COLO829 (cell line): ENCODE measurements around the gene UXS1.

Experiments
- DNase-seq: peaks from one replicate; pipeline ENCODE4 v3.0.0; 2012; ENCODE audit warnings: low spot score

UXS1 gene

DNA sequence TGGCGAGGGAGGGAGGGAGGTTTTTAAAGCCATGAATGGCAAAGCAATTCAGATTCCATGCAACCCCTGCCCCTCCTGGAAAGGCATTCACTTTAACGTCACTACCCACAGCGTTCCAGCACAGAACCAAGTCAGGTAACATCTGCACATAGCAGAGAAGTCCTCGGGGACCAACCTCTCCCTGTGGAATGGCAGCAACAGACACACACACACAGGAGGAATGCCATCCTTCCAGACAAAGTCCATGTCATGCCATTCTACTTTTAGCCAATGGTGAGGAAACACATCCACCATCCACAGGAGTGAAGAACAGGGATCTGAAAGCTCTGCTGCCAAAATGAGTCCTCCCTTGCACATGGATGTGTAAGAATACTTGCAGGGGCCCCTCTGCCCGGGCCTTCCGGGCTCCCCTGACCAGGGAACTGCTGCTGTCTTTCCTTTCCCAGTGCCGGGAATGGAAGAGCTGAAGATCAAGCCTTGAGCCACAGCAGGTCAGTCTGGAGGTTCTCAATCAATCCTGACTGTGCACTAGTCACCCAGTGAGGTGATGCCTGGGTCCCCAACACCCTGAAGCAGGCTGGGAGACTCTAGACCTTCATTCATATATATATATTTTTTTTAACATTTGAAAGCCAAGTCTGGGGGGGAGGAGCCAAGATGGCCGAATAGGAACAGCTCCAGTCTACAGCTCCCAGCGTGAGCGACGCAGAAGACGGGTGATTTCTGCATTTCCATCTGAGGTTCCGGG, 63.7 kb downstream of the UXS1 start:
- no peak for DNase-seq

GRCh38 chr2:106129592-106129991, 64.5 kb downstream of the UXS1 start:
- DNase-seq: no peak

GRCh38 chr2:106129150-106129549, 65.0 kb downstream of the UXS1 start:
- DNase-seq: no peak

GRCh38 chr2:106127776-106128268, 66.3 kb downstream of the UXS1 start:
- DNase-seq: no peak

DNA sequence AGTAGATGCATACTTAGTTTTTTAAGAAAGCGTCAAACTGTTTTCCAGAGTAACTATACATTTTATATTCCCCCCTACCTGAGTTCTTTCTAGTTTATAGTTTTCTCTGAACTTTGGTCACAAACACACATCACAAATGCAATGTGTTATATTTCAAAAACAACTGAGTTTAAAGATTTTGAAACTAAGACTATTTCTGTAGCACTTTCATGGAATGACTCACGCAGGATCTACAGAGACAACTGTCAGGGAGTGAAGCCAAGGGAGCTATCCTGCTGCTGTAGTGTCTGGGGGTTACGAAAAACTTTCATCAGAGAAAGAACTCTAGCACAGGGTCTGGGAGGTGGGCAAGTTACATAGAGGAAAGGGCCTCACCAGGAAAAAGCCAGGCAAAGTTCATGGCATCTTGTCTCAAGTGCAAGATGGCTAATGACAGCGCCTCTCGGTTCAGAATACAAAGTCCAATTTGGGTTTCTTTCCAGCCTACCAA, 66.8 kb downstream of the UXS1 start:
- DNase-seq: no peak

- DNase-seq: no peak
Observed at GRCh38 chr2:106126705-106127281, 67.3 kb downstream of the UXS1 start.

- DNase-seq: no peak
Observed at GRCh38 chr2:106126295-106126694, 67.8 kb downstream of the UXS1 start.

GRCh38 chr2:106124905-106125549, 69.1 kb downstream of the UXS1 start:
- no peak for DNase-seq

DNA sequence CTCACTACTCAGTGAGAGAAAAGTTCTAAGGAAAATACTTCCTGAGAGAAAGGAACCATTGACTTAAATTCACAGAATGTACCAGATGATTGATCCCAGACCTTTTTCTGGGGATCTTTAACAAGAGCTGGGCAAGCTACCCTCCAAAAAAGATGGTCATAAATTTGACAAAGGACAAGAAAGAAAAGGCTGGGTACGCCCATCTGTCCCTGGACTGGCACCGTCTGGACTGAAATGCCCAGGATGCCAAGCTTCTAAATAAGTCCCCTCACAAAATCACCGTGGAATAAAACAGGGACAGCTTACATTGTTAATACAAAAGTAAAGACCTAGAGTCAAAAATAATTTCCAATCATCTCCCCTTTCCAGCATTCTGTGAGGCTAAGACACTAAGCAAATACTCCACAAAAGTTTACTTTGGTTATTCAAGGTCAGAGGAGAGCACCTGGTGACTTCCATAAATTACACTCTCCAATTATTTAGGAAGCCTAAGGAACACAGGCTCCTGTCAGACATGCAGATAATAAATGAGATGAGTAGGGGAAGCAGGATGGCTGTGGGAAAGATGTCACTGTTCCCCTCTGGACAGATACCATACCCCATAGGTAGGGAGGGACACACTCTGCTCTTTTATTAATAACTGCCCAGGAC, 69.9 kb downstream of the UXS1 start:
- DNase-seq: no peak

DNA sequence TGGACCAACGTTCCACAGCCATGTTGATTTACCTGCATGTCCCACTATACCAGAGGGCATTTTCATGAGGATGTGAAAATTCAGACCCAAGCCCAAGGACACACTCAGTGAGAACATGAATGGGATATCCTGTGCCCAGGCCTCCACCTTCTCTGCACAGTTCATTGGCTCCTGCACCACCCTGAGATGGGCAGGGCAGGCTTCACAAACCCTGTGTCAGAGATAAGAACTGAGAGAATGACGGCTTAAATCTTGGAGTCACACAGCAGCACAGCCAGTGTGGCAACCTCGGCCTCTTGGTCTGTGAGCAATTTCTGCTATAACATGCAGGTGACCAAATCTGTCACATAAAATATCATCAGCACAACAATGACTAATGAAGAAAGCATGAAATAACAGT, 71.9 kb downstream of the UXS1 start:
- DNase-seq: no peak

DNA sequence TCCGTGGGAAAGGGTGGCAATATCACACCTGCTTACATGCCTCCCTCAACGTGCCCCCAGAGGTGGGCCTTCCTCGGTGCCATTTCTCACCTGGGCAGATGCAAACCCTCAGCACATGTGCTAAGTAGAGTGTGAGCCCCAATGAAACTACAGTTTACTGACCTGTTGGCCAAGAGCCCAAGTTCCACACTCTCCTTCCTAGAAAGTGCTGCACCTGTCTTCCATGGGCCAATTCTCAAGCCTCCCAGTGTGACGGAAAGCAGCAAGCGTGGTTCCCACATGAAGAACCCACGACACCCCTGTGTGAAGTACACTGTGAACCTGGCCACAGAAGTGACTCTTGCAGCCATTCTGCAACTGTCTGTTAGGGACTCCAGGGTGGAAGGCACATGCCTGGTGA, 73.7 kb downstream of the UXS1 start:
- no peak for DNase-seq

GRCh38 chr2:106119074-106119473, 75.0 kb downstream of the UXS1 start:
- DNase-seq: no peak

- peak; percentile 28 for DNase-seq
Observed at GRCh38 chr2:106117882-106118684, 76.0 kb downstream of the UXS1 start.

DNA sequence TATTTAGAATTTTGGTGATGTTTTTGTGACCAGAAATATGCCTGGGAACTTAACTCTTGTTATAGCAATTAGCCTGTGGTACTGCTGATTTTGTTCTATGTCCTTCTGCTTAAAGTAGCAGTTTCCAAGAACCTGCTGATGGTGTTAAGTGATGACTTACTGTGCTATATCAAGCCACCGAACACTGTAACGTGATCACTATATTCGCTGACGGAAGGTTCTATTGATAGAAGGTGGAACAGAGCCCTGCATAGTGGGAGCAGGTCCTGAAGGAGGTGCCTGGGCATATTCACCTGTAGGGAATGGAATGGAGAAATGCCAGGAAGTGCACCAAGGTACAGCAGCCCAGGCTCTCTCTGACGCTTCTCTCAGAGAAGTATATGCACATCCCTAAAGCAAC, 76.8 kb downstream of the UXS1 start:
- DNase-seq: no peak

- no peak for DNase-seq
Observed at GRCh38 chr2:106116248-106116647, 77.9 kb downstream of the UXS1 start.

- DNase-seq: no peak
Observed at GRCh38 chr2:106115665-106116064, 78.4 kb downstream of the UXS1 start.

GRCh38 chr2:106115250-106115649, 78.9 kb downstream of the UXS1 start:
- peak; percentile 91 for DNase-seq

- no peak for DNase-seq
Observed at GRCh38 chr2:106114166-106114565, 79.9 kb downstream of the UXS1 start.

GRCh38 chr2:106113361-106113966, 80.6 kb downstream of the UXS1 start:
- DNase-seq: no peak

DNA sequence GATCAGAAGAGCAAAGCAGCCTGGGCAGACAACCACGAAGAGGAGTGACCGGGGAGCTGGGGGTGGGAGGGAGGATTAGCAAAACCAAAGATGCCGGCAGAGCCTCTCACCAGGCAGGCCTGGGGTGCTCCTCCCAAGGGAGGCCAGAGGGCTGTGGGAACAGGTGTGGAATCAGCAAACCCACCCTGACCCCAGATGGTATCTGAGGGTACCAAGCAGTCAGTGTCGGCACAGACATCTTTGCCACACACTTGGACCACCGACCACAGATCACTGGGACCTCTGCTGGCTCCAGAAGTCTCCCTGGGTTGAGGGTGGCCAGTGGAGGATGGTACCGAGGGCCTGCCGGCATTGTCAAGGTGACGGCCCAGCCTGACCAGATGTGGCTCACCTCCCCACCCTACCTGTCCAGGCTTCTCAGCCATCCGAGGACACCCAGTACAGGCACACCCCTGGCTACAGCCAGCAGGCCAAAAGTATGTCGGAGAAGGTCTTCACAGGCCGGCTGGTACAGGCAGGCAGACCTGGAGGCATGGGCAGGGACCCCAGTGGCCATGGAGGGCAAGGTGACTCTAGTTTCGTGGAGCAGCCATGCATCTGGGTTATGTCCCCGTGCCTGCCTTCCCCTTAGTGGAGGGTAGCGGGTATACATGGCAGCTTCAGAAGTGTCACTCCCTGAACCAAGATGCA, 82.1 kb downstream of the UXS1 start:
- DNase-seq: no peak
